ENCODE measurements around the gene FAM222B.

The FAM222B gene

GRCh38 chr17:28710861-28711722, 131.5 kb downstream of the FAM222B start:
- peak; percentile 90 for DNase-seq

- no peak for DNase-seq
Observed at GRCh38 chr17:28707339-28707720, 135.3 kb downstream of the FAM222B start.

DNA sequence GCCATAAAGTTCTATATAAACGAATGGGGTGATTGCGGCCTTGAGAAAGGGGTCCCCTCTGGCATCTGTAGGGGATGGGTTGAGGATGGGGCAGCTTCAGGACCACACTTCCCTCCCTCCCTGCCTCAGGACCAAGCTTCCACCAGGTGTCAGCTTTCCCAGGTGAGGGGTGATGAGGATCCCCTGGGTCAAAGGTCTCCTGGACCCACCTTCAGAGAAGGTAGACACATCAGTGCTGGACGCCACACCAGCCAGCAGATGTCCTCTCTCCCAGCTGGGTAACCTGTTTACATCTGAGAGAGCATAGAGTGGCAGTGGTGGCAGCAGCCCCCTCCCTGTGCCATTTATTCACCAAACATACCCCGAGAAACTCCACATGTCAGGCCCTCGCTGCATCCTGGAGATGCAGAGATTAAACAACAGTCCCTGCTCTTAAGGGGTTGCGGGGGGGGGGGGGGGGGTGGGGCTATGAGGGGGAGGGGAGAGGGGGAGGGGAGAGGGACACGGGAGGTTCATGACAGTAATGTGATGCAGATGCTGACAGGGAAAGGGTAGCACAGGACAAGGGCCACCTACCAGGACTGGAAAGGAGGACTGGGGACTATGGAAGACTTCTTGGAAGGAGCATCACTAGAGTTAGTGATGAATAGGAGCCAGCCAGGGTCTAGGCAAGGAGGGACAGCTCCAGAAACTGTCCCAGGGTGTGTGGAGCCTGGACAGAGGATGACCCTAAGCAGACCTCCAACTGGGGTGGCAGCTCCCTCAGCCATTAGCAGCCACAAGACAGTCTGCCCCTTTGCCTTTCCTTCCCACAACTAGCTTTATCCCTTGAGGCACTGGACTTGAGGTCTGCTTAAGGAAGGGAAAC, 135.9 kb downstream of the FAM222B start:
- DNase-seq: no peak
